NOMO-1 (cell line): Measurements from ENCODE around the gene PHETA1.
A peak's percentile ranks its signal among the peaks of the same experiment; 100 is the strongest.
"Not testable (repeated sequence)": the region's sequence is repeated elsewhere in the genome, so short reads cannot be mapped to it uniquely, and the experiment has no call there.

Source experiments
- DNase-seq, 2 experiments: peaks; one replicate each; lab custom pipeline; 2025; ENCODE audit not compliant: unreplicated experiment in 2 of 2; lab: John Stamatoyannopoulos, UW

PHETA1 gene

GRCh38 chr12:111352296-111352993, 16.4 kb downstream of the PHETA1 start:
- DNase-seq = no peak

- no peak for DNase-seq
Observed at GRCh38 chr12:111351026-111351425, 17.9 kb downstream of the PHETA1 start.

- no peak for DNase-seq
Observed at GRCh38 chr12:111349748-111350520, 19.0 kb downstream of the PHETA1 start.

GRCh38 chr12:111349101-111349747, 19.7 kb downstream of the PHETA1 start:
- no peak for DNase-seq

GRCh38 chr12:111347891-111348644, 20.8 kb downstream of the PHETA1 start:
- DNase-seq = no peak

- no peak for DNase-seq
Observed at GRCh38 chr12:111344254-111344875, 24.5 kb downstream of the PHETA1 start.

- no peak for DNase-seq
Observed at GRCh38 chr12:111343181-111343580, 25.7 kb downstream of the PHETA1 start.

- DNase-seq = no peak
Observed at GRCh38 chr12:111342376-111342775, 26.5 kb downstream of the PHETA1 start.

GRCh38 chr12:111341426-111342065, 27.3 kb downstream of the PHETA1 start:
- DNase-seq = no peak

- peak in 1 of 2 experiments; percentile 33 for DNase-seq
Observed at GRCh38 chr12:111340680-111341079, 28.2 kb downstream of the PHETA1 start.

- no peak for DNase-seq
Observed at GRCh38 chr12:111340231-111340630, 28.7 kb downstream of the PHETA1 start.

GRCh38 chr12:111339321-111339938, 29.5 kb downstream of the PHETA1 start:
- DNase-seq = no peak

GRCh38 chr12:111338096-111338495, 30.8 kb downstream of the PHETA1 start:
- no peak for DNase-seq

- no peak for DNase-seq
Observed at GRCh38 chr12:111337371-111337770, 31.5 kb downstream of the PHETA1 start.

GRCh38 chr12:111336411-111336810, 32.5 kb downstream of the PHETA1 start:
- not testable (repeated sequence) for DNase-seq

GRCh38 chr12:111335811-111336210, 33.1 kb downstream of the PHETA1 start:
- no peak for DNase-seq

- DNase-seq = not testable (repeated sequence)
Observed at GRCh38 chr12:111335301-111335700, 33.6 kb downstream of the PHETA1 start.

GRCh38 chr12:111334393-111334915, 34.4 kb downstream of the PHETA1 start:
- DNase-seq = no peak
